Activated T-helper 1 cell treated with Interleukin-2 at 50 U/mL for 16 hours (primary cell): ENCODE measurements around the gene FAIM2.
"Not testable (repeated sequence)": the region's sequence is repeated elsewhere in the genome, so short reads cannot be mapped to it uniquely, and the experiment has no call there.

Source experiments
- DNase-seq: peaks from one replicate; pipeline ENCODE4 v3.0.0-alpha.2; 2020; ENCODE audit warnings: low read depth

Gene FAIM2

DNA sequence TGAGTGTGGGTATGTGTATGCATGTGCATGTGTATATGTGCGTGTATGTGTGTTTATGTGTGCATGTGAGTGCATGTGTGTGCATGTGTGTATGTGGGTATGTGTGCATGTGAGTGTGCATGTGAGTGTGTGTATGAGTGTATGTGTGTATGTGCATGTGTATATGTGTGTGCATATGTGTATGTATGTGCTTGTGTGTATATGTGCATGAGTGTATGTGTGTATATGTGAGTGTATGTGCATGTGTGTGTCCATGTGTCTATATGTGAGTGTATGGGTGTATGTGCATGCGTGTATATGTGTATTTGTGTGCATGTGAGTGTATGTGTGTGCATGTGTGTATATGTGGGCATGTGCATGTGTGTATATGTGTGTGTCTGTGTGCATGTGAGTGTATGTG, 25.7 kb downstream of the FAIM2 start:
- no peak for DNase-seq

DNA sequence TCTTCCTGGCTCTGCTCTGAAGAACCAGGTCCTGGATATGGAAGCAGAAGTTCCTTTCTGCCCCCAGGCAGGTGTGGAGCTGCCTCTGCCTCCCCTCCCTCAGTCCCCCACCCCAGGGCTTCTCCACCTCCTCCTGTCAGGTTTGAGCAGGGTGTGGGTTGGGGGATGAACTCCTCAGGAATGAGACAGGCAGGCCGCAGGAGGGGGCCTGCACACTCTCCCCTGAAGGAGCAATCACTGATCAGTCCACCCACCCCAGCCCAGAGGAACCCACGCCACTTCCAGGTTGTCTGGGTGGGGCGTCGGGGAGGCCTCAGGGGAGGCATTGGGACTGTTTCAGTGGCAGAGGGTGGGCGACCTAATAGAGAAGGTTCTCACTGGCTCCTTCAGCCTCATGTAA, 26.6 kb downstream of the FAIM2 start:
- no peak for DNase-seq

DNA sequence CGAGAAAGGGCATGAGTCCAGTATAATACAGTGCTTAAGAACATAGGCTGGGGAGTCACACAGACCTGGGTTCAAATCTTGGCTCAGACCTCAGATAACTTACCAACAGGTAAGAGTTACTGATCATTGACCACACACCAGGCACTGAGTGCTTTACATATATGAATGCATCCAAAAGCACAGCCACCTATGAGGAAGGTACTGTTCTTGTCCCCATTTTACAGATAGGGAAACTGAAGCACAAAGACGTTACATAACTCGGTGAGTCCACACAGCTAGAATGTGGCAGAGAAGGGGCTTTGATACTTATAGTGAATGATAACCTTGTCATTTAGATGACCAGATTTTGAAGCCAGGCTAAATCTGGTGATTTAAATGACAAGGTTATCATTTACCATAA, 27.6 kb downstream of the FAIM2 start:
- no peak for DNase-seq

DNA sequence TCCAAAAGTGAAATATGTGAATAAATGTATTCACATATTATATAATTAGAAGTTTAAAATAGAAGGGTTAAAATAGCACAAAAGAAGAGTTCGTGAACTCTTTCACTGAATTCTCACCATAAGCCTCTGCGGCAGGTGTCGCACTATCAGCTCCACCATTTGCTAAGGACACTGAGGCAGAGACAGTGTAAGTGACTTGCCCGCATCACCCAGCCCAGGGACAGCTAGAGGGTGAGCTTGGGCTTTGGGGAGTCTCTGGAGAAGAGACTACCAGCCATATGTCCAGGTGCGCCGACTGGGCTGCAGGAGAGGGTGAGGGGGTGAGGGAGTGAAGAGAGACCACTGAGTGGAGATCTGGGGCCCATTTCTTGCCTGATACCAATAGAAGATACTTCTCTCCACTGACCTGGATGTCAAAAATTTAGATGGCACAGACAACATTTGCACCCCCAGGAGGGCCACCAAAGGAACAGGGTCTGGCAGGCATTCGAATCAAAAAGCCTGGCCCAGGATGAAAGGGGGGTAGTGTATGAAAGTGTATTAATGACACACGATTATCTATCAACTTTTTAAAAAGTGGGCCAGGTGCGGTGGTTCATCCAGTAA, 28.5 kb downstream of the FAIM2 start:
- DNase-seq, result no peak

DNA sequence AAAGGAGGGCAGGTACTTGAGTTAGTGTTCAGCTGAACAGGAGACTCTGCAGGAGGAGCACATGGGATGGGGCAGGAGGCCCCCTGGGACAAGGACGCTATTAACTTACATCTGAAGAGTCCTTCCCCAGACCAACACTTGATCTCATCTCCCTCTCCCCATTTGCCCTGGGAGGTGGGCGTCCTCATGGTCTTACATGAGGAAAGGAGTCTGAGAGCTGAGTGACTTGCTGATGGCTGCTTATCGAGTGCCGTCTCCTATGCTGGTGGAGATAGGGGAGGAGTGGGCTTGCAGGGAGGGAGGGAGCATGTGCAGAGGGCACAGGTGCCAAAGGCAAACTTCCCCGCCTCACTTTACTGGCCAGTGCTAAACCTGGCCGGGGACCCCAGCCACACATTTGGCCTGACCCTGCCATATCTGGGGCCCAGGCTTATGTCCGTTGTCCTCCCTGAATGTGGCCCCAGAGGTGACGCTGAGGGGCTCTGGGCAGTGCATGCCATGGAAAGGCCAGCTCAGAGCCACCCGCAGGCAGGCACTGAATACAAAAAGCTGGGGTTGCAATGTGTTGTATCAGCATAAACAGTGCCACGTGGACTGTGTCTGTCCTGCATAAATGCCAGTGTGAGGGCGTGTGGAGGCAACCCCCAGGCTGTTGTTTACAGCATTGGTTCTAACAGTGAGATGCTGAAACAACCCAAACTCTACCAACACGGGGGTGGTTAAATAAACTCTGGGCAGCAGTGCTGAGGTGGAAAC, 29.4 kb downstream of the FAIM2 start:
- no peak for DNase-seq

DNA sequence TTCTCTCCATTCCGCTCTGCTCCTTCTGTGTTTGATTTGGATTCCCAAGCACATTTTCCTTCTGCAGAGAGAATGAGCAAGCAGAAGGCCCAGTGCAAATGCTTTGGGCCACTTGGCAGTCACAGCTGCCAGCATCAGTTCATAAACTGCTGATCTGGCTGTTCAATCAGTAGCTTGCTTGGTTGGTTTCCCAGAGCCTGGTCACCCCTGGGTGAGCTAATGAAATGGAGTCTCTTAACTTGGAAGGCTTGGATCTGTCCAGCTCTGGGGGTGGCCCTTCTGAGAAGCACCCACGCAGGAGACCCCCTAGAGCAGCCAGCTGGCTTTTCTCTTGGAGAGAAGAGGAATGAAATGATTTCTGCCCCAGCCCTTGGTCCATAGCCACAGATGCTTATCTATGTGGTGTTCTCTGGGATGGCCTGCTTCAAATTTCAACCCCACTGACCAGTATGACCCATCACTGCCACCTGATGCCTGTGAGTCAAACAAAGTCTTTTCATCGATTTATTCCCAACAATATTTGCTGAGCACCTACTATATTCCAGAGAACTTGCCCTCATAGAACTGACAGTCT, 30.3 kb downstream of the FAIM2 start:
- DNase-seq, result no peak

DNA sequence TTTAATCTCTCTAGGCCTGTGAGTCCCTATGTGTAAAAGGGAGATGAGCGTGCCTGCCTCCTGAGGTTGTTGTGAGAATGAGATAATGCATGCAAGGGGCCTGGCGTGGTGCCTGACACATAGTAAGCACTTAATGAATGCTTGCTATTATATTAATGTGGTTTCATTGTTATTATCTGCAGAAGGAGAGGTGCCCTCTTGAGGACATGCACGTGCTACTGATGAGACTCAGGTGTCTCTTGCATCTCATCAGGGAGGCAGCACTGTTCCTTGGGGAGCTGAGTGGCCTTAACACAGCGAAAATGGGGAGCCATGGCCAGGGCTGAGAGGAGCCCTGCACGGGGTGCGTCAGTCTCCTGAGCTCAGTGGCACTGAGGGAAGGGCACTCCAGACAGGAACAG, 30.9 kb downstream of the FAIM2 start:
- DNase-seq, result no peak

DNA sequence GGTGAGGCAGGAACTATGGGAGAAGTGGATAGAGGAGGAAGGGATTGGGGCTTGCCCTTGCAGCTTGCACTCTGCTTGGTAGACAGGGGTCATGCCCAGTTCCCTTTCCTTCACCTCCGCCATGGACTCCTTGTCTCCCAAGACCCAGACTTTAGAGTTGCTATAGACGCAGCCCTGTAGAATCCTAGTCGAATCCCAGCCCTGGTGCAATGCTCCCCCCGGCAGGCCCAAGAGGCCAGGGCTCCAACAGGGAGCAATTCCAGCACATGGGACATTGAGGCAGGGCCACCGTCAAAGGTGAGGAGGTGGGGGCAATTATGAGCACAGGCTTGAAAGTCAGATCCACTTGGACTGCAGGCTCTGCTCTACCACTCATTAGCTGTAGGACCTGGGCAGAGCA, 31.3 kb downstream of the FAIM2 start:
- no peak for DNase-seq

DNA sequence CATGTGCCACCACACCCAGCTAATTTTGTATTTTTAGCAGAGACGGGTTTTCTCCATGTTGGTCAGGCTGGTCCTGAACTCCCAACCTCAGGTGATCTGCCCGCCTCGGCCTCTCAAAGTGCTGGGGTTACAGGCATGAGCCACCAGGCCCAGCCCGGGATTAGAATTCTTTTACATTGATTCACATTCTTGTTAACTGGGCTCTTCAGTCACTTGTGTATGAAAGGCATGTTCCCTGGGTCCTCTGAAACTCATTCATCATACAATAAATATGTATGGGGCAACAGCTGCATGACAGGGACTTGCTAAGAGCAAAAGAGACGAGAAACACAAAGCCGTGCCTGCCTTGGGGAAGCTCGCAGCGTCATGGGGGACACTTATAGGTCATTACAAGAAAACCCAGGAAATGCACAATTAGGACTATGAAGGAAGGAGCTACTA, 31.9 kb downstream of the FAIM2 start:
- not testable (repeated sequence) for DNase-seq

DNA sequence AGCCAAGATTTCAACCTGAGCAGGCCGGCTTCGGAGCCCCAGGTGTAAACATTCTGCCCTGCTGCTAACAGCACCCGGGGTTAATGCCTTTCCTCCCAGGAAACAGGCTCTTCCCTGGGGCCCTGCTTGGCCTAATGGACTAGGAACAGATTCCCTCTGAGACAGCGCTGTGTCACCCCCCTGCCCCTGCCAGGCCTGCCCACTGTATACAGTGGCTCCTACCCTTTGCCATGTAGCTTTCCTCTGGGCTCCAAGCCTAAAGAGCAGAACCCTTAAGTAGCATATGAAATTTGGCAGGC, 32.5 kb downstream of the FAIM2 start:
- no peak for DNase-seq

DNA sequence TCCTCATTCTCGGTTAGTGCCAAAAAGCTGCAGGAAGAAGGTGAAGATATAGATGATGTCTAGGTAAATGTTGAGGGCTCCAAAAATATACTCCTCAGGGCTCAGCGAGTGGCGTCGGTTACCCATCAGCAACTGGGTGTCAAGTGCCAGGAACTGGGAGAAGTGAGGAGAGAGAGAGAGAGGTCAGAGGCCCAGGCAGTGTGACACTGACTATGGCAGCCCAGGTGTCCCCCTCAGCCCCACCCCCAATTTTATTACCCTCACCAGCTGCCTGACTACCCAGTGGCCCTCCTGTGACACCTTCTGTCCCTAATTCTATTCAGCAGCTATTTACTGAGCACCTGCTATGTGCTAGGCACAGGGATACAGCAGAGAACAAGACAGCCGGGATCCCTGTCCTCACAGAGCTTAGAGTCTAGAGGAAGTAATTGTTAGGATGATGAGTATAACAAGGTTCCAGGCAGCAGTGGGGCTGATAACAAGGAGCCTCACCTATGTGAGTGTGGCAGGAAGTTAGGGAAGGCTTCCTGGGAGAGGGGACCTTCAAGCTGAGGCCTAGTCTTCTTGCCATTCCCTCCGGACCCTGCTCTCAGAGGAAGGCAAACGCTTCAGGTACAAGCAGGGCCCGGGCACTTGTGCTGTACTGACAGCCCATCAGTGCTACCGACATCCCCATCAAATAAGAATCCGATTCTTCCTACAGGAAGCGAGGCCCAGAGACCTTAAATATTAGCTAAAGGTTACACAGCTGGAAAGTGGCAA, 33.0 kb downstream of the FAIM2 start:
- no peak for DNase-seq

DNA sequence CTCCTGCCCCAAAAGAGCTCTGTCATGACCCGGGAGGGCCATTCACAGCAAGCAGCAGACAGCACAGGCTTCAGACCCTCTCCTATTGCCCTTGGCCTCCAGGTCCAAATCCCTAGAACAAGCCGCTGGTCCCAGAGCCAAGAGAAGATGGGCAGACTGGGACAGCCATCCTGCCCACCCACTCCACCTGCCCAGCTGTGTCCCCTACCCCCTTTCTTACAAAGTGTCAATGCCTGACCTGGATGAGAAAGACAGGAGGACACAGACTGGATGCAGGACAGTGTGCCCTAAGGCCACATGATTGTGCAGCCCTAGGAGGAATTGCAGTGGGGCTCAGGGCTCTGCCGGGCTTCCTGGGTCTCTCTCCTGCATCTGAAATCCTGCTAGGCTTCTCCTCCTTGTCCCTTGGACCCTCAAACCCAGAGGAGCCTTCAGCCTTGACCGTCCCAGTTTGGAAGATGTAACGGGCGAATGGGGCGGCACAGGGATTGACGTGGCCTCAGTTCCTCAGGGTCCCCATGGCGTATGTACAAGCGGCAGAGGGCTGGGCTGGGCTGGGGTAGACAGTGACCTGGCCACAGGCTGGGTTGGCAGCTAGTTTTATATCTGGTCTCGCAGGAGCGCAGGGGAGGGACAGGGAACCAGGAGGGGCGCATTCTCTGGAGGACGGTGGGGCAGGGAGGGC, 33.7 kb downstream of the FAIM2 start:
- DNase-seq, result no peak

DNA sequence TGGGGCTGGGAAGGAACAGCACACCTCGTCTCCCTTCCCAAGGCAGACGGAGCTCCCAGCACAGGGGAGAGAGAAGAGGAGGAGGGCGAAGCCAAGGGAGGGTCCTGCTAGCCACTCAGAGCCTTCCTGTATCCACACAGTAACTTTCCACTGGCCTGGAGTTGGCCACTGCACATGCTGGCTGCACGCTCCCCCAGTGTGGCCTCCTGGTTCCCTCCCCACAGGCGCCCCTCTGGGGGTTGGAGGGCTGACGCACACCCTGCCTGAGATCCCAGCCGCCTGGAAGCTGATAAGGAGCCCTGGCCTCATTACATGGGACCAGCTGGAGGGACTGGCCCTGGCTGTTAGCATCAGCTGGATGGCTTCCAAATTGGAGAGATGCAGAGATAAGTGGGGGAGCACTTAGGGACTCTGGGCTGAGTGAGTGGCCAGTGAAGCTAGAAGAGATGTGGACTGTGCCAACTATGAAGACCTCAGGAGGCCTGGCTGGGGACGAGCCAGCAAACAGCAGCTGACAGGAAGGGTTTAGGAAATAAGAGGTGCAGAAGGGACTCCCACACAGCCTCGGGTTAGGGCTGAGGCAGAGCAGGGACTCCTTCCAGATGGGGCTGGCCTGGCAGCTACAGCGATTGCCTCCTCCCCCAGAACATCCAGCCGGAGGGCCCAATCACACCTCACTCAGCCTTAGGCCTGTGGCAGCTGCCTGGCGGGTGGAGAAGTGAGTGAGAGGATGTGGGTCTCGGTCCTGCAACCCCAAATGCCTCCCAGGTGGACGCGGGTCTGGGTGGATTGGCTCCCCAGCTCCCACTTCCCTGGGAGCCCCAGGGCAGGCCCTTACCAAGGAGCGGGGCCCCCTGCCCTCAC, 34.5 kb downstream of the FAIM2 start:
- DNase-seq, result no peak

DNA sequence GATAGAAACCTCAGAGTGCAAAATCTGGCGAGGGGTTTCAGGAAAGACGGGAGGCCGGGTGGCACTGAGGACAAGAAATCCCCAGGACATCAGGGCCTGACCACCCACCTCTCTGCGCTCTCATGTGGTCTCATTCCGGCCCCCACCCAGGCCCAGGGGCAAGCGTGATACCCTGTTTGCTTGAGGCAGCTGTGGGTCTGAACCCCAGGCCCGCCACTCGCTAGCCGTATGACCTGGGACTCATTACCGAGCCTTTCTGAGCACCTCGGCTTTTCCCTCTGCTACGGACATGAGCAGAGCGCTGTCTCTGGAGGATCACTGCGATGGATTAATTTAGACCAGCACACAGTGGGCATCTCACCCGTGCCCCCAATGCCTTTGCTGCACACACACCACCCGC, 35.3 kb downstream of the FAIM2 start:
- no peak for DNase-seq

DNA sequence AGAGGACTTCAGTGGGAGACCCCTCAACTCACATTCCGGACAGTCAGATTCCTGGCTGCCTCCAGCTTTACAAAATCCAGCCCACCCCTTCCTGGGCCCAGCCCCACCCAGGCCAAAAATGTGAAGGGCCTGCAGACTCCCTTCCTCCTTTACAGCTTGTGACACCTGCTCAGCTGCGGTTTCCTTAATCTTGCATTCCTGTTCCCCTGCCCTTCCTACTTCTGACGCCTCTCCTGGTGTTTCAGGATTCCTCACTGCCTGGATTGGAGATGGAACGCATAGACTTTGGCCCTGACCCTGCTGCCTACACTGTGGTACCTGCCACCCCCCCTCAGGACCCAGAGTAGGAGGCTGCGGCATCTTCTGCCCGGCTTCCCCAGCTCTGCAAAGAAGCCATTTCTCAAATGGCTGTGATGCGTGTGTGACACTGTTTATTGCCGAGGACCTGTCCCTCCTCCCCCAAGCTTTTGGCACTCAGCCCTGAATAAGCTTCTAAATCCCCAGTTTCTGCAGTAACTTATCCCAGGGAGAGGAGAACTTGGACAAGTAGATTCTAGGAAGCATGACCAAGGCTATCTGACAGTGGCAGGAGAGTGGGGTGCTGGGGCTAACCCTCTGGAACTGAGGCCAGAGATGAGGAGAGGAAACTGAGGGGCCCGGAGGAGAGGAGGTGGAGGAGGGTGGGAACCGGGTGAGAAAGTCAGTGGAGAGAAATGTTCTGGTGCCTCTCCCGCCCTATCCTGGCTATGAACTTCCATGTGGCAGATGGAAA, 35.9 kb downstream of the FAIM2 start:
- no peak for DNase-seq

DNA sequence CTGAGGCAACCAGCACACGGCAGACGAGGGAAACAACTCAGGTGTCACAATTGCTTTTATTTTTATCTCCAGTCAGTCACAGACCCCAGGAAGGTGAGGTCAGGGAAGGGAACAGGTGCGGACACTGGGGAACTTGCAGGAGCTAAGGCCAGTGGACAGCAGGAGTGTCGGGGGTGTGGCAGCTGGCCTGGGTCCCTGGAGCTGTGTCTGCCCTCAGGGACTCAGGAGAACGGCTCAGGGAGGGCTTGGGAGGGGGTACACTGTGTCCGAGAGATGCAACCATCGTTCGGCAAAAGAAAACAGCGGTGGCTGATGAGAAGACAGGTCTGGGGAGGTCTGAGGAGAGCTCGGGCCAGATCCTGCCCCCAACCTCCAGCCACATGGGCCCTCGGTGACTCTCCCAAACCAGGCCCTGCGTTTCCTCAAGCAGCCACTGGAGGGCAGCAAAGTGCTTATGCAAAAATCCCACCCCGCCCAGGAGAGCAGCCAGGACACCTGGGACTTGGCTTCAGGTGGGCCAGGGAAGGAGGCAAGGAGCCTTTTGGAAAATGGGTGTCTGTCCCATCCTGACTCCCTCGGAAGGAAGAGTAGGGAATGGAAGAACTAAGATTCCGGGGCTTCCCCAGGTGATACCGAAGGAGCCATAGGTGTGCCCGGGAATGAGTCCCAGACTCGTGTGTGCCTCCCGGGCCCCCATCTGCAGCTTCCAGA, 36.7 kb downstream of the FAIM2 start:
- peak; percentile 50 for DNase-seq

DNA sequence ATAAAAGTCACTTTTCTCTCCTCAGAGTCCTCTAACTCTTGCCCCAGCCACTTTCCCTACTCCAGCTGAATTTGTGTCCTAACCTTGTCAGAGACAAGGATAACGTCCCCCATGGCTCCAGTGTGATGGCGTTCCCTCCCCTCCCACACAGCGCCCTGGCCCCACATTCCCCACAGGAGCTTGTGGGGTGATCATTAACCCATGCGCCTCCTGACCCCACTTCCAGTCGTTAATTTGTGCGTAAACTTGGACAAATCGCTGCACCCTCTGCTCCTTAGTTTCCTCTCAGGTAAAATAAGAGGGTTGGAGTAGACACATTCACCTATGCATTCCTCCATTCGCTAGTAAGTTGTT, 37.9 kb downstream of the FAIM2 start:
- no peak for DNase-seq

DNA sequence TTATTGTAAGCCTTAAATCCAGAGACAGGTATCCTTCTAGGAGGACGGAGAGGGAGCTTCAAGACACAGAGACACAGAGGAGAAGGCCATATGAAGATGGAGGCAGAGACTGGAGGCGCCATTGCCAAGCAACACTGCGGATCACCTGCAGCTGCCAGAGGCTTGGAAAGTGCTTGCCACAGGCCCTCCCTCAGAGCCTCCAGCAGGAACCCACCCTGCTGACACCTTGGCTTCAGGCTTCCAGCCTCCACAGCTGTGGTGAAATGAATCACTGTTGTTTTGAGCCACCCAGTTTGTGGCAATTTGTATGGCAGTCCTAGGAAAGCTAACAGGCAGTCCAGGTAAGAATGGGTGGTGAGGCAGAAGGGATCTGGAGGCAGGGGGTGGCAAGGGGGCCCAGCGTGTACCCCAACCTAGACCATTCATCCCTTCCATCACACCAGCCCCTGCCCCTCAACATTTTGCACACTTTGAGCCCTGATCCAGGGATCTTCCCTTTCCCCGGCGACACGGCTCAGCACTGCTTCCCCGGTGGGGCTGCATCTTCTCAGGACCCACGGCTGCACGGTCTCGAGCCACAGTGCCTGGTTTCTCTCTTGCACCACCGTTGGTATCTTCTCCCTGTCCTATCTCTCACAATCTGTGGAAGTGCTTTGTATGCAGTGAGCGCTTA, 38.5 kb downstream of the FAIM2 start:
- DNase-seq, result no peak

DNA sequence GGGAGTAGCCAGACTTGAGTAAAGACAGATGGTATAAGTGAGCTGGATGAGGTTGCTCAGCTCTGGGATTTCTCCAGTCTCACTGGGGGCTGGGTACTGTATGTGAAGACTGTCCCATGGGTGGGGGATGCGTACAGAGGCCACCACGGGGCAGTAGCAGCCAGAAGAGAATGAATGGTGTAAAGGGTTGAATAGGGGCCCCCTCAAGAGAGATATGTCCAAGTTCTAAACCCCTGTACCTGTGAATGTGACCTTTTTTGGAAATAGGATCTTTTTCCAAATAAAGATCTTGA, 39.0 kb downstream of the FAIM2 start:
- no peak for DNase-seq
